ENCODE measurements around the gene APBA2.

The APBA2 gene

GRCh38 chr15:28942046-28942445, 56.3 kb downstream of the APBA2 start:
- DNase-seq: no peak

- DNase-seq: no peak
Measured at GRCh38 chr15:28942571-28942970, 56.8 kb downstream of the APBA2 start.

GRCh38 chr15:28943146-28943545, 57.4 kb downstream of the APBA2 start:
- no peak for DNase-seq

GRCh38 chr15:28943611-28944230, 57.9 kb downstream of the APBA2 start:
- no peak for DNase-seq

- DNase-seq: no peak
Measured at GRCh38 chr15:28944286-28944685, 58.5 kb downstream of the APBA2 start.

- no peak for DNase-seq
Measured at GRCh38 chr15:28944696-28945300, 59.0 kb downstream of the APBA2 start.

GRCh38 chr15:28945626-28946230, 60.0 kb downstream of the APBA2 start:
- no peak for DNase-seq

GRCh38 chr15:28946803-28947202, 61.0 kb downstream of the APBA2 start:
- no peak for DNase-seq

- no peak for DNase-seq
Measured at GRCh38 chr15:28947221-28947674, 61.5 kb downstream of the APBA2 start.

- DNase-seq: no peak
Measured at GRCh38 chr15:28948036-28948435, 62.3 kb downstream of the APBA2 start.

GRCh38 chr15:28950916-28951315, 65.1 kb downstream of the APBA2 start:
- DNase-seq: no peak

GRCh38 chr15:28952666-28953491, 67.1 kb downstream of the APBA2 start:
- DNase-seq: no peak

- no peak for DNase-seq
Measured at GRCh38 chr15:28953573-28954195, 67.9 kb downstream of the APBA2 start.

GRCh38 chr15:28954466-28955159, 68.8 kb downstream of the APBA2 start:
- DNase-seq: no peak

GRCh38 chr15:28955160-28955992, 69.6 kb downstream of the APBA2 start:
- no peak for DNase-seq

- DNase-seq: no peak
Measured at GRCh38 chr15:28955993-28956421, 70.2 kb downstream of the APBA2 start.

- DNase-seq: no peak
Measured at GRCh38 chr15:28956491-28956890, 70.7 kb downstream of the APBA2 start.

GRCh38 chr15:28957606-28958498, 72.1 kb downstream of the APBA2 start:
- no peak for DNase-seq

GRCh38 chr15:28959326-28959725, 73.6 kb downstream of the APBA2 start:
- DNase-seq: no peak

GRCh38 chr15:28960979-28961378, 75.2 kb downstream of the APBA2 start:
- DNase-seq: no peak

All from effector CD8-positive, alpha-beta T cell (primary cell).